Activated naive CD4-positive, alpha-beta T cell treated with anti-CD3 and anti-CD28 coated beads, Interleukin-2, amount 10 ng/mL, durations not matched to agents 7 days and 5 days (primary cell): ENCODE results near the gene U2SURP.
"Not testable (repeated sequence)": the region's sequence is repeated elsewhere in the genome, so short reads cannot be mapped to it uniquely, and the experiment has no call there.

Experiments
- CTCF ChIA-PET: fragments of 350-600 bp; sonication (Branson Sonifier 250); formaldehyde crosslinking; loops from one replicate; lab custom pipeline; 2021; ENCODE audit warnings: antibody characterized with exemption; lab: Charles Lee
- DNase-seq: peaks from one replicate; pipeline ENCODE4 v3.0.0-alpha.2; 2020
- H3K27ac Mint-ChIP-seq: one replicate; pipeline ENCODE4 v1.8.0; 2021; ENCODE audit warnings: mild to moderate bottlenecking, moderate library complexity, mixed read lengths
- H3K27me3 Mint-ChIP-seq: one replicate; pipeline ENCODE4 v1.8.0; 2021; ENCODE audit warnings: mild to moderate bottlenecking, mixed read lengths
- H3K36me3 Mint-ChIP-seq: one replicate; pipeline ENCODE4 v1.8.0; 2021; ENCODE audit warnings: mixed read lengths
- H3K4me1 Mint-ChIP-seq: one replicate; pipeline ENCODE4 v1.8.0; 2021; ENCODE audit warnings: mixed read lengths
- H3K4me3 Mint-ChIP-seq: one replicate; pipeline ENCODE4 v1.8.0; 2021; ENCODE audit warnings: mild to moderate bottlenecking, moderate library complexity, mixed read lengths
- H3K9me3 Mint-ChIP-seq: one replicate; pipeline ENCODE4 v1.8.0; 2021; ENCODE audit warnings: mixed read lengths

U2SURP gene

DNA sequence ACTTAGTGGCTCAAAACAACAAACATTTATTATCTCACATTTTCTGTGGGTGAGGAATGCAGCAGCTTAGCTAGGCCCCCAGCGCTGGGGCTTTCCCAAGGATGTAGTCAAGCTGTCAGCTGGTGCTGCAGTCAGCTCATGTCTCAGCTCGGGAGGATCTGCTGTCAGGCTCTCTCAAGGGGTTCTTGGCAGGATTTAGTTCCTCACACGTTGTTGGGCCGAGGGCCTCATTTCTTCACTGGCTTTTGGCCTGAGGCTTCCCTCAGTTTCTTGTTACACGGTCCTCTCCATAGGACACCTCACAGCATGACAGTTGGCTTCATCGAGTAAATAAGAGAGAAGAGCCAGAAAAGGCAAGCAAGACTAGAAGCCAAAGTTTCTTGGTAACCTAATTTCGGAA lies 13.7 kb upstream of the U2SURP start:
- no peak for DNase-seq
- CTCF ChIA-PET = interaction anchor here (0.7 to 2.1 kb wide), 5 partner anchors 10 to 160 kb away, joined by 3 to 16 read pairs (median 4); no protein-coding TSS in a partner anchor
- H3K27me3 Mint-ChIP-seq = peaks cover 15% of the 10 kb centered on the region

DNA sequence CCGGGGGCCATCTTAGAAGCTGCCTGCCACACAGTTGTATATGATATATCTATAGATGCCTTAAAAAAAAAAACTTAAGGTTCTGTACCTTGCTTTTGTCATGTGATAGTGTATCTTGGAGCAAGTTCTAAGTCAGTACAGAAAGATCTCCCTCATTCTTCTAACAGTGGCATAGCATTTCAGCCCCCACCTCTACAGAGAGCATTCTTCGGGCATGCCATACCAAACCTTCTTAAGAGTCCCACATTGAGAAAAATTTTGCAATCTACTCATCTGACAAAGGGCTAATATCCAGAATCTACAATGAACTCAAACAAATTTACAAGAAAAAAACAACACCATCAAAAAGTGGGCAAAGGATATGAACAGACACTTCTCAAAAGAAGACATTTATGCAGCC lies 13.1 kb upstream of the U2SURP start:
- not testable (repeated sequence) for H3K9me3 Mint-ChIP-seq, H3K36me3 Mint-ChIP-seq, H3K4me3 Mint-ChIP-seq, H3K27ac Mint-ChIP-seq, DNase-seq, H3K4me1 Mint-ChIP-seq
- peaks cover 12% of the 10 kb centered on the region for H3K27me3 Mint-ChIP-seq
- CTCF ChIA-PET = interaction anchor here (0.8 to 2.1 kb wide), 4 partner anchors 9 to 161 kb away, joined by 4 to 16 read pairs (median 4); no protein-coding TSS in a partner anchor

More for the DNA sequence above, 13.7 kb upstream of the U2SURP start:
- no peaks in the 10 kb centered on the region for H3K4me1 Mint-ChIP-seq
- H3K9me3 Mint-ChIP-seq = no peaks in the 10 kb centered on the region
- no peak overlapping the region for H3K27ac Mint-ChIP-seq
- H3K36me3 Mint-ChIP-seq = no peaks in the 10 kb centered on the region
- no peak overlapping the region for H3K4me3 Mint-ChIP-seq

DNA sequence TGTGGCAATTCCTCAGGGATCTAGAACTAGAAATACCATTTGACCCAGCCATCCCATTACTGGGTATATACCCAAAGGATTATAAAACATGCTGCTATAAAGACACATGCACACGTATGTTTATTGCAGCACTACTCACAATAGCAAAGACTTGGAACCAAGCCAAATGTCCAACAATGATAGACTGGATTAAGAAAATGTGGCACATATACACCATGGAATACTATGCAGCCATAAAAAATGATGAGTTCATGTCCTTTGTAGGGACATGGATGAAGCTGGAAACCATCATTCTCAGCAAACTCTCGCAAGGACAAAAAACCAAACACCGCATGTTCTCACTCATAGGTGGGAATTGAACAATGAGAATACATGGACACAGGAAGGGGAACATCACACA lies 12.5 kb upstream of the U2SURP start:
- H3K4me3 Mint-ChIP-seq, DNase-seq, H3K9me3 Mint-ChIP-seq, H3K4me1 Mint-ChIP-seq, H3K36me3 Mint-ChIP-seq, H3K27ac Mint-ChIP-seq, CTCF ChIA-PET: not testable (repeated sequence)
- H3K27me3 Mint-ChIP-seq = peaks cover 12% of the 10 kb centered on the region

DNA sequence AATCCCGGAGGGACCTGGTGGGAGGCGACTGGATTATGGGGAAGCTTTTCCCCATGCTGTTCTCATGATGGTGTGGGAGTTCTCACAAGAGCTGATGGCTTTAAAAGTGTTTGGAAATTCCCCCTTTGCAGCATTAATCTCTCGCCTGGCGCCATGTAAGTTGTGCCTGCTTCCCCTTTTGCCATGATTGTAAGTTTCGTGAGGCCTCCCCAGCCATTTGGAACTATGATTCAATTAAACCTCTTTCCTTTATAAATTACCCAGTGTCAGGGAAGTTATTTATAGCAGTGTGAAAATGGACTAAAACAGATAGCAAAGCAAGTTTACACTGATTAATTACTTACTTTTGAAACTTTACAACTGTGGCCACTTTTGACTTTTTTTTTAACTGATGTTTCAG lies 10.6 kb upstream of the U2SURP start:
- CTCF ChIA-PET = interaction anchor here (1.2 to 2.3 kb wide), 3 partner anchors 62 to 404 kb away, joined by 3 to 15 read pairs (median 5); no protein-coding TSS in a partner anchor
- H3K36me3 Mint-ChIP-seq = no peaks in the 10 kb centered on the region
- no peaks in the 10 kb centered on the region for H3K9me3 Mint-ChIP-seq
- no peak for DNase-seq
- no peak overlapping the region for H3K4me3 Mint-ChIP-seq
- peaks cover 8% of the 10 kb centered on the region for H3K27me3 Mint-ChIP-seq
- peaks cover 4% of the 10 kb centered on the region for H3K4me1 Mint-ChIP-seq
- no peak overlapping the region for H3K27ac Mint-ChIP-seq

DNA sequence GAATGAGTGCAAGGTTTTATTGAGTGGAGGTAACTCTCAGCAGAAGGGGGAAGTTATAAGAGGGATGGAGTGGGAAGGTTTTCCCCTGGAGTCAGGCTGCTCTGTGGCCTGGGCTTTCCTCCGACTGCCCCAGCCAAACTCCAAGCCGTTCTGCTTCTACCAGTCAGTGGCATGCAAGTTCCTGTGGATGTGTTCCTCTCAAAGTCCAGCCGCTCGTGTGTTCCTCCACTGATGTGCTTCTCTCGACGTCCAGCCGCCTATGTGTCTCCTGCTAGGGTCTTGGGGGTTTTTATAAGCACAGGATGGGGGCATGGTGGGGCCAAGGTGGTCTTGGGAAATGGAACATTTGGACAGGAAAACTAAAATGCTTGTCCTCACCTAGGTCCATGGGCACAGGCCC lies 9.0 kb upstream of the U2SURP start:
- no peak overlapping the region for H3K27ac Mint-ChIP-seq
- H3K4me3 Mint-ChIP-seq = no peak overlapping the region
- peaks cover 4% of the 10 kb centered on the region for H3K4me1 Mint-ChIP-seq
- CTCF ChIA-PET = interaction anchor here (1.4 to 3.5 kb wide), 2 partner anchors 63 to 164 kb away, joined by 5 to 15 read pairs; no protein-coding TSS in a partner anchor
- no peaks in the 10 kb centered on the region for H3K9me3 Mint-ChIP-seq
- H3K36me3 Mint-ChIP-seq = no peaks in the 10 kb centered on the region
- peaks cover 11% of the 10 kb centered on the region for H3K27me3 Mint-ChIP-seq
- DNase-seq = no peak

DNA sequence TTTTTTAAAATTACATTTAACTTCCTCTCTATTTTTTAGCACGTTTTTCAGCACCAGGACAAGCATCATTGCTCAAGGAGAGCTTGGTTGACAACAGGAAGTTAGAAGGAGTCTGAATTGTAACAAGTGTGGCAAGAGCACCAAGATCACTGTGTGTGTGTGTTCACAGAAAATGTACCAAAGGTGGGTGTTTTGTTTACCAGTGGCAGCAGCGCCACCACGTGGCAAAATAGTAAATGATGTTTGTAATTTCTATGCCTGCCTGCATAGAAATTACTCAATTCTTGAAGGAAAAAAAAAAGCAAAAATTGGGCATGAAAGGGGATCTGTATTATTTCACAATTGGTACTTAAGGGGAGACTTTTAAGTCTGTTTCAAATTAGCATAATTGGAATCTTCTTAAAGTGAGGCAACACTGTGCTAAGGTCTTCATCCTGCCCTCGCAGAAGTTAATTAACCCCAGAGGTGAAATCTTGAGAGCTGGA lies 7.4 kb upstream of the U2SURP start:
- H3K27ac Mint-ChIP-seq = no peak overlapping the region
- H3K36me3 Mint-ChIP-seq = no peaks in the 10 kb centered on the region
- H3K4me3 Mint-ChIP-seq = no peak overlapping the region
- peaks cover 4% of the 10 kb centered on the region for H3K4me1 Mint-ChIP-seq
- peaks cover 11% of the 10 kb centered on the region for H3K27me3 Mint-ChIP-seq
- DNase-seq = peak; percentile 76
- H3K9me3 Mint-ChIP-seq = no peaks in the 10 kb centered on the region
- CTCF ChIA-PET = interaction anchor here (0.6 to 3.5 kb wide), 6 partner anchors 8 to 681 kb away, joined by 3 to 15 read pairs (median 4); no protein-coding TSS in a partner anchor

DNA sequence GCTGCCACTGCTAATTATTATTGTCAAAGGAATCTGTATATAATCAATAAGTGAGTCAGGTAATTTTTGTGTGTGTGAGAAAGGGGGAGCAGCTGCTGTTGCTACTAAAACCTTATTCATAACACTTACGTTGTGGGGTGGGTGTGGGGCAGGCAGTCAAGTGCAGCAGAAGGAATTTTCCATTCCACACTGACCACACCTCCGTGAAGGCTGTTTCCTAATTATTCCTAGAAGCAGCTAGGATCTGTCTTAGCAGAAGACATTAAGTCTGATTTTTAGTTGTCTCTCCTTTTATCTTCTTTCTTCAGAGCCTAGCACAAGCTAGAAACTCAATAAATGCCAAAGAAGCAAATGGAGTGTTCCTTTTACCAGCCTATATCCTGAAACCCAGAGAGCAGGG lies 4.0 kb upstream of the U2SURP start:
- Mint-ChIP-seq H3K9me3 (no peaks in the 10 kb centered on the region), H3K4me1 (peaks cover 18% of the 10 kb centered on the region), H3K27ac (no peak overlapping the region), H3K4me3 (no peak overlapping the region), H3K36me3 (peaks cover 7% of the 10 kb centered on the region), H3K27me3 (peaks cover 16% of the 10 kb centered on the region)
- no peak for DNase-seq
- CTCF ChIA-PET = interaction anchor here (1.1 to 4.3 kb wide), 2 partner anchors 10 to 168 kb away, joined by 4 to 24 read pairs; no protein-coding TSS in a partner anchor

DNA sequence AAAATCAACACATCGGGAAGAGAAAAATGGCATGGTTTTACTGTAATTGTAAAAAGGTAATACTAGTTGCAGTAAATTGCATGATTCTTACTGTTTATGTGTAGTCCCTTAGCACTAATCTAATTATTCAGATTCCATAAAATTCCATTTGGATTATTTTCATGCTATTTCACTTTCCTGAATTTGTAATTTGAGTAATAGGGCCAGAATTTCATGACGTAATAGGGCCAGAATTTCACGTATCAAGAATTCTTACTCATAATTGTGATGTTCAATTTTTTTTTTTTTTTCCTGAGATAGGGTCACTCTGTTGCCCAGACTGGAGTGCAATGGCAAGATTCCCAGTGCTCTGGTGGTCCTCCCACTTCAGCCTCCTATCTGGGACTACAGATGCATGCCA lies 2.9 kb upstream of the U2SURP start:
- Mint-ChIP-seq H3K9me3 (no peaks in the 10 kb centered on the region), H3K4me1 (peaks cover 24% of the 10 kb centered on the region), H3K27ac (no peak overlapping the region), H3K27me3 (peaks cover 16% of the 10 kb centered on the region), H3K4me3 (no peak overlapping the region), H3K36me3 (peaks cover 7% of the 10 kb centered on the region)
- DNase-seq = no peak
- CTCF ChIA-PET = interaction anchor here (0.6 to 4.3 kb wide), 2 partner anchors 169 to 826 kb away, joined by 3 to 24 read pairs; no protein-coding TSS in a partner anchor

DNA sequence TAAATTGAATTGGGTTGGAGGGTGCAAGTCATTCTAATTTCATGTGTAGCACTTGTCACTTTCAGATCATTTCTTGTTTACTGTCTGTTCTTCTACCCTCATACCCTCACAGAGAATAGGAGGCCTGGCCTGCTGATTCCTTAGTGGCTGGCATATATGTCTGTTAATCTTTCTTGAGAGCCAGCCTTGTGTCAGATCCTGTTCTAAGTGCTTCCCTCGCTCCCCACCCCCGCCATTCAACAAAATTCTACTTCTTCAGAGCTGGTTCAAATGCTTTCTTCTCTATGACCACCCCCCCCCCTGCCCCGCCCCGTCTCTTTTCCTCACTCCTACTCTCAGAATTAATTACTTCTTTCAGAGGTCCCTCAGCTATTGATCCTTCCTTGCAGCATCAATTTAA lies 1.5 kb upstream of the U2SURP start:
- CTCF ChIA-PET = interaction anchor here (4.3 kb wide), 1 partner anchor 171 kb away, joined by 24 read pairs; no protein-coding TSS in a partner anchor
- Mint-ChIP-seq H3K27me3 (peaks cover 11% of the 10 kb centered on the region), H3K9me3 (no peaks in the 10 kb centered on the region), H3K4me1 (peaks cover 28% of the 10 kb centered on the region), H3K4me3 (peak overlapping the region; percentile 87), H3K36me3 (peaks cover 7% of the 10 kb centered on the region), H3K27ac (no peak overlapping the region)
- no peak for DNase-seq

DNA sequence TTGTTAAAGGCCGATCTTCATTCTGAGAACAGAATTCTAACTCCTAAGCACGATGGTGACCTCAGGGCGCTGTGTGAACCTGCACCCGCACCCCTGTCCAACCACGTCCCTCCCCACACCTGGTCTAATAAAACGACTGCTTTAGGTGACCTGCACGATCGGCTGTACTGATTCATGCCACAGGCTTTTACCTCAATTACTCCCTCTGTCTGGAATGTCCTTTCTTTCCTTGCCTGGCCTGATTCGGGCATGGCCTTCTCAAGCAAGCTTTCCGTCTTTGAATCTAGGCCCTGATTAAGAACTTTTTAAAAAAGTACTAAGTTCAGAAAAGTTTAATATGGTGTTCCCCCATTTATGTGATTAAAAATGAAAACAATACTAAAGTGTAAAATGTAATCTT lies 842 bp upstream of the U2SURP start:
- CTCF ChIA-PET = no interaction called here
- peak overlapping the region; percentile 98 for H3K27ac Mint-ChIP-seq
- no peaks in the 10 kb centered on the region for H3K9me3 Mint-ChIP-seq
- H3K36me3 Mint-ChIP-seq = peaks cover 8% of the 10 kb centered on the region
- DNase-seq = no peak
- peak overlapping the region; percentile 87 for H3K4me3 Mint-ChIP-seq
- H3K27me3 Mint-ChIP-seq = peaks cover 10% of the 10 kb centered on the region
- H3K4me1 Mint-ChIP-seq = peaks cover 35% of the 10 kb centered on the region

DNA sequence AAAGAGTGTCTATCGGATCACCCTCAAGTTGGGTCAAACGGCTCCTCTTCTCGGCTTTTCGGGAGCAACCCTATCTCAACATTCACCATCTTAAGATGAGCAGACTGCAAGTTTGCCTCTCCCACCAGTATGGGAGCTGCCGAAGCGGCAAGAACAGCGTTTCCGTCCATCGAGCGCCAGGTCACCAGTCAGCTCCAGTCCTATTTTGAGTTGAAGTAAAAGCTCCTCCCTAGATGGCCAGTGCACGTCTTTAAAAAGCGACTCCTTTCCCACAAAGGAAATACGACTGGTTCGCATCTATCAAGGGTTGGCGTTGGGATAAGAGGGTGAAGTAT lies 369 bp upstream of the U2SURP start:
- H3K4me1 Mint-ChIP-seq = peaks cover 36% of the 10 kb centered on the region
- peak; percentile 77 for DNase-seq
- peaks cover 8% of the 10 kb centered on the region for H3K27me3 Mint-ChIP-seq
- no peaks in the 10 kb centered on the region for H3K9me3 Mint-ChIP-seq
- H3K36me3 Mint-ChIP-seq = peaks cover 8% of the 10 kb centered on the region
- CTCF ChIA-PET = interaction anchor here (2.3 kb wide), 1 partner anchor 39 kb away, joined by 8 read pairs; no protein-coding TSS in a partner anchor
- H3K4me3 Mint-ChIP-seq = peak overlapping the region; percentile 87
- peak overlapping the region; percentile 98 for H3K27ac Mint-ChIP-seq

DNA sequence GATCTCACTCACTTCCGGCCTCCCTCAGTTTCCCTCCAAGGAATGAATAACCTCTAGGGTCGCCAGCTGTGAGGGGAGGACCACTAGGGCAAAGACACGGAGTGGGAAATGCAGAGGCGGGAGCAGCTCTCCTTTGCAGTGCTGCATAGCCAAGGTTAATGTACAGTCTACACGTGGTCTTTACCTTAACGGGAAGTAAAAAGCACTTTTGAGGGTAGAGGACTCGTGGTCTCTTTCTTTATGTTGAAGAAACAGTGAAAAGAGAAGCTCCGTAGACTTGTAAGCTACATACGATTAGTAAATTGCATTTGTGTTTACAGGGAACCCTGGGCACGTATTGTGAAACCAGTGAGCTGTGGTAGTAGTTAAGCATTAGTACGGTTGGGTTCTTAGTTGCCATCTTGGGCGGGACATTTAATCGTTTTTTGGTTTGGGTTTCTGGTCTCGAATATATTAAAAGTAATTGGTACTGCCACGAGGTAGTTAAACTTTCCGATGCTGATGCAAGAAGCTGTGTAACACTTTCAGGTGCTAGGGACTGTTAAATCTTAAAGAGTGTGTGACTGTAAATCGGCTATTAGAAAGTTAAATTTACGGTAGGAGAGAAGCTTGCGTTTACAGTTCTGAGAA lies 828 bp downstream of the U2SURP start:
- Mint-ChIP-seq H3K27me3 (peaks cover 4% of the 10 kb centered on the region), H3K4me3 (peak overlapping the region; percentile 87), H3K4me1 (peaks cover 41% of the 10 kb centered on the region), H3K36me3 (peaks cover 8% of the 10 kb centered on the region), H3K9me3 (no peaks in the 10 kb centered on the region), H3K27ac (peak overlapping the region; percentile 98)
- CTCF ChIA-PET = interaction anchor here (0.8 to 2.3 kb wide), 7 partner anchors 9 to 174 kb away, joined by 4 to 8 read pairs (median 4); no protein-coding TSS in a partner anchor
- peak; percentile 38 for DNase-seq

DNA sequence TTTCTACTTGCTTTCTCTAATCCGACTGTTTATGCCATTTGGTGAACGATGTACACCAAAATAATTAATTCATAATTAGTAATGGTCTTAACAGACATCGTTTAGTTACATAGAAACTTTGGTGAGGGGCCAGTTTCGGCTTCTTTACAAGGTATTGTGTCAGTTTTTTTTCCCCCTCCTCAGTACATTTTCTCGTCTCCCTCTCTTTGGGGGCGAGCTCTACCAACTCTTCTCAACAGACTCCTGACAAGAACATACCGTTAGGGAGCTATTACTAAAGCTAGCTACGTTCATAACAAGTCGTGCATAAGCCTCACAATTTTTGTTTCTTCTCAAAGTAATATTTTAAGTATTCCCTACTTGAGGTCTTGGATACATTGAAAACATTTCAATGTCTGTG lies 1.4 kb downstream of the U2SURP start:
- H3K27ac Mint-ChIP-seq = peak overlapping the region; percentile 98
- peaks cover 44% of the 10 kb centered on the region for H3K4me1 Mint-ChIP-seq
- H3K27me3 Mint-ChIP-seq = peaks cover 4% of the 10 kb centered on the region
- peak overlapping the region; percentile 87 for H3K4me3 Mint-ChIP-seq
- CTCF ChIA-PET = interaction anchor here (0.8 to 2.3 kb wide), 7 partner anchors 9 to 174 kb away, joined by 4 to 8 read pairs (median 4); no protein-coding TSS in a partner anchor
- no peaks in the 10 kb centered on the region for H3K9me3 Mint-ChIP-seq
- DNase-seq = no peak
- peaks cover 8% of the 10 kb centered on the region for H3K36me3 Mint-ChIP-seq

DNA sequence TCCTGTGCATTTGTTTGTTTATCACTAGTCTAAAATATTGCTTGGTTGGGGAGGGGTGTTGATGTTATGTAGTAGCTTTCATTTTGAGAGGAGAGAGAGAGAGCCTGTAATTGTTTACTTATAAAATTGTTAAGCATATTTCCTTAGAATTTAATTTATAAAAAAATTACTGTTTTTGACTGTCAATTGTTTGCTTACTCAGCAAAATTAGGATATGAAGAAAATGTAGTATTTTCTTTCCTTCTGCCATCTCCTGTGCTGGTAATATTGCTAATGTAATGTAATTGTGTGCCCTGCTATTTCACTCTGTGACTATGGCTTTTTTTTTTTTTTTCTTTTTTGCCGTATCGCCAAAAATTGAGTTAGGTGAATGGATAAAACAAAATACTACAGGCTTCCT lies 3.5 kb downstream of the U2SURP start:
- CTCF ChIA-PET = interaction anchor here (0.7 kb wide), 1 partner anchor 11 kb away, joined by 3 read pairs; no protein-coding TSS in a partner anchor
- H3K27ac Mint-ChIP-seq = no peak overlapping the region
- H3K4me3 Mint-ChIP-seq = no peak overlapping the region

More for the DNA sequence above, 3.5 kb downstream of the U2SURP start:
- DNase-seq = no peak
- H3K27me3 Mint-ChIP-seq = no peaks in the 10 kb centered on the region
- peaks cover 8% of the 10 kb centered on the region for H3K36me3 Mint-ChIP-seq
- no peaks in the 10 kb centered on the region for H3K9me3 Mint-ChIP-seq
- H3K4me1 Mint-ChIP-seq = peaks cover 52% of the 10 kb centered on the region
